Hematopoietic multipotent progenitor cell treated with erythropoietin and hydrocortisone succinate and interleukin-3 and kit ligand, for 17 days (in vitro differentiated cells): ENCODE results near the gene TMSB10.
A peak's percentile ranks its signal among the peaks of the same experiment; 100 is the strongest.
"Not testable (repeated sequence)": the region's sequence is repeated elsewhere in the genome, so short reads cannot be mapped to it uniquely, and the experiment has no call there.

Experiments
- DNase-seq: peaks from one replicate; pipeline ENCODE4 v3.0.0-alpha.2; 2015; ENCODE audit warnings: low spot score

TMSB10 gene

GRCh38 chr2:84904717-84905174 is 710 bp upstream of the TMSB10 start:
- no peak for DNase-seq

GRCh38 chr2:84906108-84906899 is 848 bp downstream of the TMSB10 start:
- no peak for DNase-seq

GRCh38 chr2:84906900-84907714 is 1.7 kb downstream of the TMSB10 start:
- no peak for DNase-seq

GRCh38 chr2:84908948-84909713 is 3.7 kb downstream of the TMSB10 start:
- no peak for DNase-seq

- no peak for DNase-seq
Measured at GRCh38 chr2:84911135-84911678, 5.8 kb downstream of the TMSB10 start.

- no peak for DNase-seq
Measured at GRCh38 chr2:84912984-84913383, 7.5 kb downstream of the TMSB10 start.

GRCh38 chr2:84914334-84914733 is 8.9 kb downstream of the TMSB10 start:
- DNase-seq = no peak

- DNase-seq = not testable (repeated sequence)
Measured at GRCh38 chr2:84915675-84916074, 10.2 kb downstream of the TMSB10 start.

GRCh38 chr2:84917821-84918220 is 12.4 kb downstream of the TMSB10 start:
- not testable (repeated sequence) for DNase-seq

GRCh38 chr2:84918430-84918829 is 13.0 kb downstream of the TMSB10 start:
- DNase-seq = no peak

GRCh38 chr2:84919885-84920580 is 14.6 kb downstream of the TMSB10 start:
- no peak for DNase-seq

- no peak for DNase-seq
Measured at GRCh38 chr2:84923009-84923408, 17.6 kb downstream of the TMSB10 start.

- peak; percentile 22 for DNase-seq
Measured at GRCh38 chr2:84924173-84925106, 19.0 kb downstream of the TMSB10 start.

- no peak for DNase-seq
Measured at GRCh38 chr2:84925336-84925723, 19.9 kb downstream of the TMSB10 start.

GRCh38 chr2:84925724-84926376 is 20.4 kb downstream of the TMSB10 start:
- peak; percentile 97 for DNase-seq

- DNase-seq = no peak
Measured at GRCh38 chr2:84927275-84927627, 21.8 kb downstream of the TMSB10 start.

GRCh38 chr2:84931384-84931821 is 25.9 kb downstream of the TMSB10 start:
- DNase-seq = no peak

GRCh38 chr2:84938194-84938879 is 32.9 kb downstream of the TMSB10 start:
- no peak for DNase-seq

GRCh38 chr2:84939426-84940087 is 34.1 kb downstream of the TMSB10 start:
- no peak for DNase-seq
